Measurements from ENCODE around the gene C19orf67.

Gene C19orf67

DNA sequence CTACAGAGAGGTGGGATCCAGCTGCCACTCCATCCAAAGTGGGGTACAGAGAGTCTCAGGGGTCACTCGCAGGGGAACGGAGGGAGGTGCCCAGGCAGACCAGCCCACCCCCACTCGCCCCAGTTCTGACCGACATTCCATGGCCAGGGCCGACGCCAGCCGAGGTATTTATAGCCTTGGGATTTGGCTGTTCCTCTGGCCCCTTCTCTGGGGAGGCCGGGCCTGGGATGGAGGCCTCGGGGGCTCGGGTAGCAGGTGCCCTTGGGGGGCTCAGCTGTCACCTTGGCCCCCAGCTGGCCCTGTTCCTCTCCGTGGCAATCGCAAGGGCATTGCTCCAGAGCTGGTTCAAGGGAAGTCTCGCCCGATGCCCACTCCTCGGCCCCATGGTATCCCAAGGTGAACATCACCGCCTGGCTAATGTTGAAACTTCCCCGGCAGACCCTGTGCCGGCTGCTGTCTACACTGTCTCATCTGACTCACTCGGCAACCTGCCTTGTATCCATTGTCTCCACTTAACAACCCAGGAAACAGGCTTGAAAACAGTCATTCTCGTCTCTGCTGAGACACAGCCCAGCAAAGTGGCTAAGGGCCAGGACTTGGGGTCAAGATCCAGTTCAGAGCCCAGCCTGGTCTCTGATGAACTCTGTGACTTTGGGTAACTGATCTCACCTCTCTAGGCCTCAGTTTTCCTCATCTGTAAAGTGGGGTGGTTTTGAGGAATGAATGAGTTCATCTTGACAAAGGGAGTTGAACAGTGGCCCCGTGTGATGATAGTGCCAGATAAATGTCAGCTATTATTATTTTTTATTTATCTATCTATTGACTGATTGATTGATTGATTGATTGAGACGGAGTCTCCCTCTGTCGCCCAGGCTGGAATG is 22.2 kb upstream of the C19orf67 start:
- DNase-seq = no peak

GRCh38 chr19:14106840-14107239 is 21.3 kb upstream of the C19orf67 start:
- DNase-seq = no peak

- DNase-seq = no peak
These were observed 20.1 kb upstream of the C19orf67 start for GRCh38 chr19:14105680-14106079.

- no peak for DNase-seq
These were observed 17.7 kb upstream of the C19orf67 start for GRCh38 chr19:14103310-14103709.

DNA sequence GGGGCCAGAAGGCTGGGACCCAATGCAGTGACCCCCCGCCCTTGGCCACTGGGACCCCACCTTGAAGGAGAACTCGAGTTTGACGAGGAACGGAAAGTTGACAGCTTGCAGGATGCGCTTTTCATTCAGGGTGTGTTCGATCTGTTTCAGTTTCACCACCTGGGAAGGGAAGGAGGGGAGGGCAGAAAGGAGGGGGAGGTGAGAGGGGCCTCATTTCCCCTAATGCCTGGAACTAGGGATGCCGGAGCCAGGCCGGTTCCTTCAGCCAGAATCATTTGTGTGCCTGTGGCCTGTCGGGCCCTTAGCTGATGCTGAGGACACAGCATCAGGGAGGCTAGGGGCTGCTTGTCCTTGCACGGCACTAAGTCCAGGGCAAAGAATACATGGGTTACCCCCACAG is 17.2 kb upstream of the C19orf67 start:
- no peak for DNase-seq

DNA sequence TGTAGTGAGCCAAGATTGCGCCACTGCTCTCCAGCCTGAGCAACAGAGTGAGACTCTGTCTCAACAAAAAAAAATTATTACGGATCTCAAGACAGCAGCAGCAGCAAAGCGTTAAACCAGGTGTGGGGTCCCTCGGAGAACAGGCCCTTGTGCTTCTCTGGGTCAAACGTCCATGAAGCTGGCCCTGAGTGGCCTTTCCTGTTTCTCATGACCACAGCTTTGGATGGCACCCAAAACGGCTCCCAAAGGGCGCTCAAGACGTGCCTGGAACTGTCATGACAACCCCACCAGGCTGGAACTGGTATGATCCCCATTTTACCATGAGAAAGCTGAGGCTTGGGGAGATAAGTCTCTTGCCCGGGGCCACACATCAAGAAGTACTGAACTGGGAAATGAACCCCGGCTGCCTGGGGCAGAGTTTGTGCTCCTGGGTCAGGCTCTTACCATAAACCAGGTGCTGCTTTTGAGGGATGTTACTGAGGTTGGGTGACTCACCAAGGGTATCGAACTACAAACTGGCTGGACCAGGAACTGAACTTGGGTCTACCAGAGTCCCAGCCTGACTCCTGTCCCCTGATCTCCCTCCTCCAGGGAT is 16.6 kb upstream of the C19orf67 start:
- no peak for DNase-seq

GRCh38 chr19:14101003-14101545 is 15.5 kb upstream of the C19orf67 start:
- DNase-seq = no peak

DNA sequence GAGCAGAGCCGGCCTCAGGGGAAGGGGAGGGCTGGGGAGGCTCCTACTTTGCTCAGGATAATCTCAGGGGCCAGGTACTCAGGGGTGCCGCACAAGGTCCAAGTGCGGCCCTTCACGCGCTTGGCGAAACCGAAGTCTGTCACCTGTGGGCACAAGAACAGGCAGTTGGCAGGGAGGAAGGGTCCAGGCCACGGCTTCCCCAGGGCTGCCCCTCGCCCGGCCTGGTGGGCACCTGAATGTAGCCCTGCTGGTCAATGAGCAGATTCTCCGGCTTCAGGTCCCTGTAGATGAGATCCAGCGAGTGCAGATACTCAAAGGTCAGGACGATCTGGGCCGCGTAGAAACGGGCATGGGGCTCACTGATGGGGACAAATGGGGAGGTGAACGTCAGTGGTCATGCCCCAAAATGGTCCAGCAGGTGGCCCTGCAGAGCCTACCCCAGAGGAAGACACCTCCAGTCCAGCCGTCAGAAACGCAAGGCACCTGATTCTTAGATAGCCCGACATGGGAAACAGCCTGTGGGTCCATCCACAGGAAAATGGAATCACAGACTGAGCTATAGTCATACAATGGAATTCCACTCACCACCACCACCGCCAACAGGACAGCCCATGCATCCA is 12.1 kb upstream of the C19orf67 start:
- DNase-seq = no peak

GRCh38 chr19:14096272-14096992 is 10.8 kb upstream of the C19orf67 start:
- no peak for DNase-seq

- DNase-seq = no peak
These were observed 9.3 kb upstream of the C19orf67 start for GRCh38 chr19:14094854-14095253.

- no peak for DNase-seq
These were observed 7.7 kb upstream of the C19orf67 start for GRCh38 chr19:14093117-14093823.

DNA sequence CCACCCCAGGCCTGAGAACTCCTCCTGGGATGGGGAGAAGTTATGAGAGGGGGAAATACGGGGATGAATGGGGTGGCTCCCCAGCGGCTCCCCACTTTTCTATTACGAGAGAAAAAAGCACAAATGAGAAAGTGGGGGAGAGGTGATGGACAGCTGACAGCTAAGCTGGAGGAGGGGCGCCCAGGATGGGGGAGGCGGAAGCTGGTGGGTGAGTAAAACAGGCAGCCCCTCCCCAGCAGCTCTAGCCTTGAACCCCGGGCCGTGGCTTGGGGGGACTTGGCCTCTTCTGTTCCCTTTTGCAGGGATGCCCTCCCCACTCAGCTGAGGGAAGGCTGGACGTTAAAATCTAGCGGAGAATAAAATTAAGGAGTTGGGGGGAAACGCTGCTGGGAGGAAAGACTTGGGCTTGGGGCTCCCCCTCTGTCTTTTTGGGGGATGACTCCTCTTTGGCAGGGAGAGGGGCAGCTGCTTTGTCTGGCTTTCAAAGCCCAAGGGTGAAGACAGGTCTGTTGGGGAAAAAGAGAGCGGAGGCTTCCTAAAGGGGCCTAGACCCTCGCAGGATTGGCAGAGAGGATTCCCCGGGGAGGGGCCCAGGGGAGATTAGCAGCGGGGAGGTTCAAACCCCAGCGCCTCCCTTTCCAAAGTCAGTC is 6.4 kb upstream of the C19orf67 start:
- DNase-seq = no peak

DNA sequence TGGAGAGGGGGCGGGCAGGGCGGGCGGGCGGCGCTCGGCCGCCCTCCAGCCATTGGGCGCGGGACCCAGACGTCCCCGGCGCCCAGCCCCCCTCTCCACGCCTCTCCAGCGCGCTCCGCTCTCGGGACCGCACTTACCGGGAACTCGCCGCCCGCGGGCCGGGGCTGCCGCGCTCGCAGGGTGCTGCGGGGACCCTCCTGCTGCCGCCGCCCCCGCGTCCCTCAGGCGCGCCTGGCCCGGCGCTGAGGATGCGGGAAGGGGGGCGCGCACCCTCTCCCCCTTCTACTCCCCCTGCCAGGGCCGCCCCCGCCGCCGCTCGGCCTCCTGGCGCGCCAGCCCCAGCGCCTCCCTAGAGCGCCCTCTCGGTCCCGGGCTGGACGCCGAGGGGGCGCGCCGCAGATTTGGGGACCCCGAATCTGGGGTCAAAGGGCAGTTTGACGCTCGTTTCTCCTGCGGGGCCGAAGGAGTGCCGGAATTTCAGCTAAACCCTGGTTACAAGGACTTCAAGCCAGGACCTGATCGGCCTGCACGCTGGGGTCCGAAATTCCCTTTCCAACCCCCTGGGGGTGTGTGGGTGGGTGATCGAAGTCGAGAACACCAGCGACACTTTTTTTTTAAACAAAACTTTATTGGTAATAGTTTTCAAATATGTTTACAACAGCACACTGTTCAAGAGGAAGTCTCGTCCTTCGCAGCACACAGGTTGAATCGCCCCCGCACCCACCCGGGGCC is 5.7 kb upstream of the C19orf67 start:
- peak; percentile 90 for DNase-seq

DNA sequence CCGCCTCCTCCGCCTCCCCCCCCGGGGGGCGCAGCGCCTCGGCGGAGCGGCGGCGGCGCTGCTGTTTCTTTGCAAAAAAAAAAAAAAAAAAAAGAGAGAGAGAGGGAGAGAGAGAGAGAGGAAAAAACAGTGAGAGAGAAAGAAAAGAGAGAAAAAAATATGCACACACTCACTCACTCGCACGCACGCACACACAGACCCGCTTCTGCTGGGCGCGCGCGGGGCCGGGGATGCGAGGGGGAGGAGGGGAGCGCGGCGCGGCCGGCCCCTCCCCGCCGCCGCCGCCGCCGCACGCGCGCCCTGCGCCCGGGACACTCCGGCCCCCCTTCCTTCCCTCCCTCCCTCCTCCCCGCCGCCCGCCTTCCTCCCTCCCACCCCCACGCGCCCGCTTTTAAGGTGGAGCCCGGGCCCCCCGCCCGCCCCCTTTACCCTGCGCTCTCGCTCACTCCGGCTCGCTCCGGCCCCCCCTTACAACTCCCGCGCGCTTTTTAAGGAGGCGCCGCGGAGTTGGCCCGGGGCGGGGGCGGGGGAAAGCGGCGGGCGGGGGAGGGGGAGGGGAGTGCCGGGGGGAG is 5.0 kb upstream of the C19orf67 start, which contains the start of gene SAMD1:
Gene SAMD1, minus strand, starts transcription at position 243 of the 572 bp plus-strand sequence.
- DNase-seq = peak; percentile 90

DNA sequence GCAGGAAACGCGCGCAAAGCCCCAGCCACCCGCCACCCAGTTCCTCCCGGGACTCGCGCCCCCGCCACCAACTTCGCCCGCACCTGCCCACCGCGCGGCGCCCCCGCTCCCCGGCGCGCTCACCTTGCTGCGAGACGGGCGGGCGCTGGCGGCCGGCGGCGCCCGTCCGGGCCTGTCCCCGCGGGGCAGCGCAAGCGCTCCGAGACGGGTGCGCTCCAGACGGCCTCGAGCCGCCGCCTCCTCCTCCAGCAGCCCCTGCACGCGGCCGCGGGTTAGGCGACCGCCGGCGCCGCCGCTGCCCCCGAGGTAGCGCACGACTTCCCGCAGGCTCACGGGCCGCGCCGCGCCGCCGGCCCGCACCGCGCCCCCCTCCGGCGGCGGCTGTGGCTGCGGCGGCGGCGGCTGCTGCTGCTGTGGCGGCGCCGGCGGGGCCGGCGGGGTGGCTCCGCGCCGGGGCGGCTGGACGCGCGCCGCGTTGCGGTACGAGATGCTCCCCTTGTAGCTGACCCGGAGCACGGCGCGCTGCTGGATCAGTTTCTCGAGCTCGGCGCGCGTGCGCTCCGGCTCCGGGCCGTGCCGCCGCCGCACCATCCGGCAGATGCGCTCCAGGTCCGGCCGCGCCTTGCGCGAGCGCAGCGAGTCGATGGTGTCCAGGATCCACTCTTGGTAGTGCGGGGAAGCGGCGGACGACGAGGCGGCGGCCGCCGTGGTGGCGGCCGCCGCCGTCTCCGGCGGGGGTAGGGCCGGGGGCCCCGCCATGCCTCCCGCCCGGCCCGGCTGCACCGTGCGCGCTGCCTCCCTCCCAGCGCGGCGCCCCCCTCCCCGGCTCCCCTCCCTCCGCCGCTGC is 4.3 kb upstream of the C19orf67 start:
- DNase-seq = peak; percentile 31

- no peak for DNase-seq
These were observed 3.8 kb upstream of the C19orf67 start for GRCh38 chr19:14089412-14089661.

- DNase-seq = no peak
These were observed 3.2 kb upstream of the C19orf67 start for GRCh38 chr19:14088634-14089411.

DNA sequence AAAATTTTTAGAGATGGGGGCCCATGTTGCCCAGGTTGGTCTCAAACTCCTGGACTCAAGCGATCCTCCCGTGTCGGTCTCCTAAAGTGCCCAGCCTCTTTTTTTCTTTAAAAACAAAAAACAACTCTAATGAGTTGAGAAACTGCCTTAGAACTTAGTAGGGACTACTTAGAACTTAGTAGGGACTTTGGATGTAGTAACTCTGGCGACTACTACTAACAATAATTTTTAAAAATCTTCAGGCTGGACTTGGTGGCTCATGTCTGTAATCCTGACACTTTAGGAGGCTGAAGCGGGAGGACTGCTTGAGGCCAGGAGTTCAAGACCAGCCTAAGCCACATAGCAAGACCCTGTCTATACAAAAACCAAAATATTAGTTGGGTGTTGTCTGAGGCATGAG is 515 bp upstream of the C19orf67 start:
- DNase-seq = no peak

DNA sequence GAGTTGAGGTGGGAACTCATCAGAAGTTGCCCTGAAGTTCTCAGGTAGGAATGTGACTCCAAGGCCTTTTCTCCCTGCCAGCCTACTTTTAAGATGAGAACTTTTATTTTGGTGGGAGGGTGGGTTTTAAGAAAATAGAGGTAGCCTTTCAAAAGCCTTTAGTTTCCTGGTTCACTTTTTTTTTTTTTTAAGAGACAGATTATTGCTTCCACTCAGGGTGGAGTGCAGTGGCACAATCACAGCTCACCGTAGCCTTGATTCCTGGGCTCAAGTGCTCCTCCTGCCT is 3.0 kb downstream of the C19orf67 start:
- no peak for DNase-seq

Data from NCI-H510A (cell line).